Heart left ventricle (tissue), 13 donors: Measurements from ENCODE around the gene IP6K2.

Experiments
- CTCF ChIP-seq, 12 donors: fragments of 200-600 bp; sonication (generic) in 4 of 12; IDR thresholded peaks; one replicate each; pipeline versions ENCODE4 v1.5.0 to v1.8.0; 2018 to 2022; ENCODE audit warnings: antibody characterized with exemption in 12 of 12, mild to moderate bottlenecking in 5 of 12
- POLR2A ChIP-seq, 2 donors: fragments of 450-650 bp; IDR thresholded peaks; one replicate each; pipeline ENCODE4 v1.6.1; 2017; ENCODE audit warnings: antibody characterized with exemption in 2 of 2, mild to moderate bottlenecking in 2 of 2, moderate library complexity in 2 of 2
- donor health status: ischemic (EF 13 %, LVEDD 7.1; RV severe dilation, severe dysfunction).
- donor health status: DM: no; HTN: yes; CAD: no.
- donor health status: DM: no; HTN: no; CAD: no.
- donor health status: ischemic (EF 25% LVEDD 6.9; RV normal size, moderate dysfunction).
- donor health status: ischemic (EF 25% LVEDD 5.7; RV mildly dilated, moderate dysfunction).
- donor health status: ischemic (EF 35%, LVEDD 5.7; RV mildly dilated, moderate dysfunction).
- donor health status: nonischemic (EF 11% LVEDD 7.7; RV severe dilation, severe dysfunction).
- donor health status: DM: yes; HTN: yes; CAD: no.
- donor health status: PGD.
- donor health status: ischemic (EF 29% LVEDD 5.4; RV normal size, mild dysfunction).
- donor health status: nonischemic (EF 23%, LVEDD 6.1; RV moderate dilation, normal function).

- peak; percentile 28 to 79 (median 68) for TF ChIP-seq CTCF (IDR thresholded peaks at IDR 0.05)
- peak in 1 of 2 donors; percentile 32 for TF ChIP-seq POLR2A (IDR thresholded peaks at IDR 0.05)
Observed at GRCh38 chr3:48663489-48664312, 53.3 kb downstream of the IP6K2 start.
